Activated naive CD4-positive, alpha-beta T cell (primary cell): ENCODE data around the gene CES2.
"Not testable (repeated sequence)": the region's sequence is repeated elsewhere in the genome, so short reads cannot be mapped to it uniquely, and the experiment has no call there.

Experiments used
- DNase-seq, 4 experiments: peaks; one replicate each; lab custom pipeline; 2025; lab: John Stamatoyannopoulos, UW

Gene CES2

DNA sequence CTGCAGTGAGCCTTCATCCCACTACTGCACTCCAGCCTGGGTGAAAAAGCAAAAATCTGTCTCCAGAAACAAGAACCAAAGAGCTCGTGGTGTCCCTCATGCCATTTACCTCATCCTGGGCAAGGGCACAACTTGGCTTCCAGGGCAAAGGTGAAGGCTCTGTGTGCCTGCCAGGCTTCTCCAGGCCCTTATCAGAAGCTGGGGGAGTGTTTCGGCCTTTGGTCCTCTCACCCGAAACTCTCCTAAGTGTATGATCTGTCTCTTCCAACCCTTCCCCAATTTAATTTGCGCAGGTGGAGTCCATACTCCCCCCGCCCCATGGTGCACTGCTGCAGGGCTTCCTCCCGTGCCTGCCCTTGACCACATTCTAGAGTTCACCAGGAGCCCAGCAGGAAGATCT is 1.1 kb downstream of the CES2 start:
- DNase-seq: no peak

DNA sequence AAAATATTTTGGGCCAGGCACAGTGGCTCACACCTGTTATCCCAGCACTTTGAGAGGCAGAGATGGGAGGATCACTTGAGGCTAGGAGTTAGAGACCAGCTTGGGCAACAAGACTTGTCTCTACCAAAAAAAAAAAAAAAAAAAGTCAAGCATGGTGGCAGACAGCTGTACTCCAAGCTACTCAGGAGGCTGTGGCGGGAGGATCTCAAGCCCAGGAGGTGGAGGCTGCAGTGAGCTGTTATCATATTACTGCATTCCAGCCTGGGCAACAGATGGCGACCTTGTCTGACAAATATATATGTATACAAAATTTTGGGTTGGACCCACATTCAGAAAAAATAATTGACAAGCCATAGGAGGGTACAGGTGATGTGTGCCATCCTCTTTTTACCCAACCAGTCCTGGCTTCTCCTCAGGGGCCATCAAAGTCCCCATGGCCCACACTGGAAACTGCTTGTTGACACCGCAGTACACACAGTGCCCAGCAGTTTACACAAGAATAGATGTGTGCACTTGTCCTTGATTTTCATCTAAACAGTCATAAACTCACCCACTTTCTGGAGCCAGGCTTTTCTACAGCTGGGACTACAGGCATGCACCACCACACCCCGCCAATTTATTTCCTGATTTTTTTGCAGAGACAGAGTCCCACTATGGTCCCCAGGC is 1.7 kb downstream of the CES2 start:
- no peak for DNase-seq

DNA sequence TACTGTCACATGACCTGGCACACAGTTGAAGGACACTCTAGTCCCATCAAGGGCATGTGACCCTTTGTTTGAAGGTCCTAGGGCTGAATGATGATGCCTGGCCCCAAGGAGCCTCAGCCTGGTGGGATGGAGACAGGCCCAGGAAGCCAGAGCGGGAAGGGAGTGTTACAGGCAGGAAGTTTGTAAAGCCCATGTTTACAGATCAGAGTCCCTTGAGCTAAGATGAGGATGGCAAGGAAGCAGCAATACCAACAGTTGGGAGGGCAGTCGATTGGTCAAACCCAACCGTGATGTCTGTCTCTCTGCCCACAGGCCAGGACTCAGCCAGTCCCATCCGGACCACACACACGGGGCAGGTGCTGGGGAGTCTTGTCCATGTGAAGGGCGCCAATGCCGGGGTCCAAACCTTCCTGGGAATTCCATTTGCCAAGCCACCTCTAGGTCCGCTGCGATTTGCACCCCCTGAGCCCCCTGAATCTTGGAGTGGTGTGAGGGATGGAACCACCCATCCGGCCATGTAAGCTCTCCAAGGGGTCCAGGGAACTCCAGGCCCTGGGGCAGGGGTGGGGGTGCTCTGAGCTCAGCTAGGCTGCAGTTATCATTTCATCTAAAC is 2.5 kb downstream of the CES2 start:
- no peak for DNase-seq

DNA sequence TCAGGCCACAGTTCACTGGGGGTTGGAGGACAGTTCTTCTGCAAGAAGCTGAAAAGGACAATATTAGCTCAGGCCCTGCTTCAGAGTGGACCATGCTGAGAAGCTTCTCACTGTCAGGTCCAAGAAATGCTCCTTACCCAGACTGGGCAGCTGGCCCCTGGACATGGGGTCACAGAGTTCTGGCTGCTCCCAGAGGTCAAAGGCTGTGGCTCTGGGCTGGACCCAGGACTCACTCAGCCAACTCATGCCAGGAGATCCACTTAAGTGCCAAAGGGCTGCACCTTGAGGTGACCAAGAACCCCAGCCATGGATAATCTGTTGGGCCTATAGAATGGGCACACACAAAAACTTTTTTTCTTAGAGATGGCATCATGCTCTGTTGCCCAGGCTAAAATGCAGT is 4.0 kb downstream of the CES2 start:
- no peak for DNase-seq

DNA sequence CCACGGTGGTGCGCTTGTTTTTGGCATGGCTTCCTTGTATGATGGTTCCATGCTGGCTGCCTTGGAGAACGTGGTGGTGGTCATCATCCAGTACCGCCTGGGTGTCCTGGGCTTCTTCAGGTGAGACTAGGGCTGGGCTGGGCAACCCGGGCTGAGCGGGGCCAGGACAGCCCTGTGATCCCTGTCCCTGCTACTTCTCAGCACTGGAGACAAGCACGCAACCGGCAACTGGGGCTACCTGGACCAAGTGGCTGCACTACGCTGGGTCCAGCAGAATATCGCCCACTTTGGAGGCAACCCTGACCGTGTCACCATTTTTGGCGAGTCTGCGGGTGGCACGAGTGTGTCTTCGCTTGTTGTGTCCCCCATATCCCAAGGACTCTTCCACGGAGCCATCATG is 4.9 kb downstream of the CES2 start:
- DNase-seq: no peak

DNA sequence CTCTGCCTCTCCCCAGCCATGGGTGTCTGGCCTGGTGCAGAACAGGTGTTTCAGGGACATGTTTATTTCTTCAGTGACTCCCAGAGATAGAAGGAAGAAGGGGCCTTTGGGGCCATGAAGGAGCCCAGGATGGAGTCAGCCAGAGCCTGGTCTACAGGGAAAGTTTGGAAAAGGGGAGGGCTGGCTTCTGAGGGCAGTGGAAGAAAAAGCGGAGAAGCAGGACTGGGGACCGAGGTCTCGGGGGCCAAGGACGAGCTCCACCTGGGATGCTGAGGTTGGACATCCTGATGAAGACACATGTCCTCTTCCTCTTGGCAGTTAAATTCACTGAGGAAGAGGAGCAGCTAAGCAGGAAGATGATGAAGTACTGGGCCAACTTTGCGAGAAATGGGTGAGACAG is 7.7 kb downstream of the CES2 start:
- no peak for DNase-seq

DNA sequence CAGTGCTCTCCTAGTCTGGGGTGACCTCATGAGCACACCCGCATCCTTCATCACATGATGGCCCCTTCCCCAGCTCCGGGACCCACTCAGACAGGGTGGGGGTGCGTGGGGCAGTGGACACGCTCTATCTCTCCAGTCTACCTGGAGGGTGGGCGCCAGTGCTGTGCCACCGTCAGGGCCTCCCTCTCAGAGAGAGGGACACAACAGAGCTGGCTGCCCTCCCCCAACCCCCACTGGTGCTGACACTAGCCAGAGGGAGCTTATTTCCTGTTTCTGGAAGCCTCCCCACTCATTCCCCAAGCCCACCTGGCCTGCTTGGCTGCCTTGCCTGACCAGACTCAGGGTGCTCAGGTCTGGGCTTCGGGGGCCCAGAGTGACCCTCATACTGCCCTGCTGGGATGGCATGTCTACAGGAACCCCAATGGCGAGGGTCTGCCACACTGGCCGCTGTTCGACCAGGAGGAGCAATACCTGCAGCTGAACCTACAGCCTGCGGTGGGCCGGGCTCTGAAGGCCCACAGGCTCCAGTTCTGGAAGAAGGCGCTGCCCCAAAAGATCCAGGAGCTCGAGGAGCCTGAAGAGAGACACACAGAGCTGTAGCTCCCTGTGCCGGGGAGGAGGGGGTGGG is 8.2 kb downstream of the CES2 start:
- DNase-seq: no peak

DNA sequence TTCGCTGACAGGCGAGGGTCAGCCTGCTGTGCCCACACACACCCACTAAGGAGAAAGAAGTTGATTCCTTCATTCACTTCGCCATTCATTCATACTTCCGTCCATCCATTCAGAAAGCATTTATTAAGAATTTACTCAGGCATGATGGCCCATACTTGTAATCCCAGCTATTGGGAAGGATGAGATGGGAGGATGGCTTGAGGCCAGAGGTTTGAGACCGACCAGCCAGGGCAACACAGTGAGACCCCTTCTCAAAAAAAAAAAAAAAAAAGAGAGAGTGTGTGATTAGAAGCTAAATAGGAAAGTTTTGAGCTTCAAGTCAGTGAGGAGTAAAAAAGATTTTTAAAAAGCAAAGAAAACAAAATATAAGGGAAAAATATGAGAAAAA is 8.7 kb downstream of the CES2 start:
- DNase-seq: no peak

DNA sequence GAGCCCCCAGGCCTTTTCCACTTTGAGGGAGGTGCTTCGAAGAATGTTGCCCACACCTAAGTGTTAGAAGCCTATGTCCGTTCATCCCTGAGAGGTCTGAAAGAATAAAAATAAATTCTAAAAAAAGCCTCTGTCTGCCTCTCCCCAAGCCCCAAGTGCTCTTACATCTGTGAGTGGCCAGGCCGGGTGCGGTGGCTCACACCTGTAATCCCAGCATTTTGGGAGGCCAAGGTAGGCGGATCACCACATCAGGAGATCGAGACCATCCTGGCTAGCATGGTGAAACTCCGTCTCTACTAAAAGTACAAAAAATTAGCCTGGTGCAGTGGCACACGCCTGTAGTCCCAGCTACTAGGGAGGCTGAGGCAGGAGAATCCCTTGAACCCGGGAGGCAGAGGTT is 9.7 kb downstream of the CES2 start:
- DNase-seq: not testable (repeated sequence)

DNA sequence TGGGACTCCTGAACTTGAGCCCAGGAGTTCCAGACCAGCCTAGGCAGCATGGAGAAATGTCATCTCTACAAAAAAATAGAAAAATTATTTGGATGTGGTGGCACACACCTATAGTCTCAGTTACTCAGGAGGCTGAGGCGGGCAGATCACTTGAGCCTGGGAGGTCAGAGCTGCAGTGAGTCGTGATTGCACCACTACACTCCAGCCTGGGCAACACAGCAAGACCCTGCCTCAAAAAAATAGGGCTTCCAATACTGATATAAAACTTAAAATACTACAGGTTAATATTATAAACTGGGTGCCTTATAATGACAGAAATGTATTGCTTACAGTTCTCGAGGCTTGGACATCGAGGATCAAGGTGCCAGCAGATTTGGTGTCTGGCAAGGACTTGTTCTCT is 10.6 kb downstream of the CES2 start:
- no peak for DNase-seq

DNA sequence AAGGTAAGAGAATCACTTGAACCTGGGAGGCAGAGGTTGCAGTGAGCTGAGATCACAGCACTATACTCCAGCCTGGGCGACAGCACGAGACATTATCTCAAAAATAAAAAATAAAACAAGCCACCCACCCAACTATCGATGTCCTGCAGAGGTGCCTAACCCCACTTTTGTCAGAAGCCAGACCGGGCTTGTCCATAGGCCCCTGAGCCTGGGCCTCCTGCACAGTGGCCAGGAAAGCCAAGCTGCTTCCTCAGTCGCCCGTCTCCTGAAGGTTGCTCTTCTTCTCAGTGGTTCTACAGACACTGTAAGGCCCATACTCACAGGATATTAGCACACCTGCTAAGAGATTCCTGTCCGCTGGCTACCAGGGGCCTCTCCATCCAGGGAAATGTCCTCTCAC is 11.2 kb downstream of the CES2 start:
- DNase-seq: no peak

DNA sequence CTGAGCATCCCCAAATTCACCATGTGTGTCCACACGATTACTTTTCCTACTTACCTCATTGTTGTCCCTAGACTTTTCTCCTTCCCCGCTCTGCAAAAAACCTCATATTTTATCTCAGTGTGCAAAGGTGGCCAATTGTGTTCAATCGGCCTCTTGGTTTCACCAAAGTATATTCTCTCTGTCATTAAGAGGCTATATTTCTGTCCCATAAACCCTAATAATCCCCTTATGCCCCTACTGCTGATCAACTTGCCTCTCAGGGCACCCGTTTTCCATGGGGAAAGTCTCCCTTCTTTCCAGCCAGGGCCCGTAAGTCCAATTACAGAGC is 11.6 kb downstream of the CES2 start:
- no peak for DNase-seq

DNA sequence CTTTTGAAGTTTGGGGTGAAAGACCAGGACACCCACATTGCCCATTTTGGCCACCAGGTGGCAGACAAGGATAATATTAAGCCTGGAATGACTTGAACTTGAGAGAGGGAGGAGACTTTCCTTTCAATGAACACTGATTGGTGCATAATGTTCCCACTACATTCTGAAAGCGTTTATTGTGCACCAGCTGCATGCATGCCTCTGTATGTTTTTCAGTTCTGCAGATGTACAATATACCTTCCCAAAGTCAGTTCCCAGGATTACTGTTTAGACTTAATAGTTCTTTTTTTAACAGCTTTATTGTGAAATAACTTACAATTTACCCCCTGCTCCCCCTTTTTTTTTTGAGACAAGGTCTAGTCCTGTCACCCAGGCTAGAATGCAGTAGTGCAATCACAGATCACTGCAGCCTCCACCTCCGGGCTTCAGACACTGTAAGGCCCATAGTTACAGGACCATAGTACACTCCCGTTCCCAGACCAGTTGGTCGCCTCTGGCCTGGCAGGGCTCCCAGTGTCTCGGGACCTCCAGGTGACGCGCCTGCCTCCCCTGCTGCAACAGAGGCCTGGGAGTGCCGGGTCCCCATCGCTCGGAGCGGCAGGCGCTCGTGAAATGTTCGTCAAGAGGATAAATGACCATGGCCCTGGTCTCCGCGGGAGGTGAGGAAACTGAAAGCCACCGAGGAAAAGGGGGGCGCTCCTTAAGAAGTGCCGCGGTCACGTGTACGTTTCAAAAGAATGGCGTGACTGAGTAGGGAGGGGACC is 12.2 kb downstream of the CES2 start:
- peak; percentile 29 to 72 (median 65) for DNase-seq

DNA sequence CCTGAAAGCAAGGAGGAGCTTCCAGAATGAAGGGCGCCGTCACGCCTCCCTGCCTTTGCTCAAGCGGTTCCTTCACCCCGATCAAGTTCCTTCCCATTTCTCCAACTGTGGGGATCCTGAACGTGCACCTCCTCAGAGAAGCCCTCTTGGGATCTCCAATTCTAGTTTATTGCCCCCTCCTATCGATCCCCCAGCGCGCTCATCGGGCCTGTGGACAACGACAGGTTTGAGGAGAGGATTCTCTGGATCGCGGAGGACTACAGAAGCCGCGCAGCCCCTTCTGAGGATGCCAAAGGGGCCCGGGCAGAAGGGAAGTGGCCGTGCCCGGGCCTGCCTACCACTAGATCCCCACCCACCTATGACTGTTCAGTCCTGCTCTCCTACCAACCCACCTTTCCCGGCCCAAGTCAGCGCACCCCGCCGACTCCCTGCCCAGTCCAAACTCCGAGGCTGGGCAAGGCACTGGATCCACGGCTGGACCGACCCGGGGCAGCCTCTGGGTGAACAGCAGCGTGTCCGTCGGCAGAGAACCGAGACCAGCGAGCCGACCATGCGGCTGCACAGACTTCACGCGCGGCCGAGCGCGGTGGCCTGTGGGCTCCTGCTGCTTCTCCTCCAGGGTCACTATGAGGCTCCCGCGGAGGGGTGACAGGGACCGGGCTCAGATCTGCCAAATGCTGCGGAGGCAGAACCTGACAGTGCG is 13.0 kb downstream of the CES2 start:
- no peak for DNase-seq

DNA sequence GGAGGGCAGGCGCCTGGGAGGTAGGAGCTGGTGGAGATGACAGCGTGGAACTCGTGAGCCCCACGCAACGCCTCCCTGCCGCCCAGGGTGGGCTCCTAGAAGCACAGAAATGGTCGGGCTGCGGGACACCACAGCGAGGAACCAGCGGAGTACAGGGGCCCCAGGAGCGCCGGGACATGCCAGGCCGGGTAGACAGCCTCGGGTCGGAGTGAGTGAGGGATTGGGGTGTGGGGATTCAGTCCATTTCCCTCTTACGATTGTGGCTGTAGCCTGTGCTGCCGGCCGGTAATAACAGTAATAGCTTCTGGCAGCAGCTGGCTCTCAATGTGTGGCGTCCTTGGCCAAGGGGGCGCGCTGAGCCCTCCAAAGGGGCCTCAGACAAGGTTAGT is 13.5 kb downstream of the CES2 start:
- DNase-seq: no peak

DNA sequence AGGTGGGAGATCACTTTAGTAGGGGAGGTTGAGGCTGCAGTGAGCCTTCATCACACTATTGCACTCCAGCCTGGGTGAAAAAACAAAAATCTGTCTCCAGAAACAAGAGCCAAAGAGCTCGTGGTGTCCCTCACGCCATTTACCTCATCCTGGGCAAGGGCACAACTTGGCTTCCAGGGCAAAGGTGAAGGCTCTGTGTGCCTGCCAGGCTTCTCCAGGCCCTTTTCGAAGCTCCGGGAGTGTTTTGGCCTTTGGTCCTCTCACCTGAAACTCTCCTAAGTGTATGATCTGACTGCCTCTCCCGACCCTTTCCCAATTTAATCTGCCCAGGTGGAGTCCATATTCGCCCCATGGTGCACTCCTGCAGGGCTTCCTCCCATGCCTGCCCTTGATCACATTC is 14.2 kb downstream of the CES2 start:
- no peak for DNase-seq

DNA sequence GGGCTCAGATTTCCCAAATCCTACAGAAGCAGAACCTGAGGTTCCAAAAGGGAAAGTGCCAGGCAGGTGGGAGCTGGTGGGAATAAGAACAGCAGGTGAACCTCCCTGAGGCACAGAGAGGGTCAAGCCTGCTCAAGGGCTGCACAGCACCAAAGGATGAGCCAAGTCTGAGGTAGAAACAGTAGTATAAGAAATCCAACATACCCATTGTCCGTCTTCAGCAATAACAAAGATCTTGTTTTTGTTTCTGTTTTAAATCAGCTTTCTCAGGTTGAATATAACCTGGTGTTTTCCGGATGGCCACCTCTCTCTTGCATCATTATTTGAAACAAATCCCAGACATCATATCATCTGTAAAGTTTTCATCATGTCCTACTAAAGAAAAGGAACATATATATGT is 15.1 kb downstream of the CES2 start:
- DNase-seq: no peak

DNA sequence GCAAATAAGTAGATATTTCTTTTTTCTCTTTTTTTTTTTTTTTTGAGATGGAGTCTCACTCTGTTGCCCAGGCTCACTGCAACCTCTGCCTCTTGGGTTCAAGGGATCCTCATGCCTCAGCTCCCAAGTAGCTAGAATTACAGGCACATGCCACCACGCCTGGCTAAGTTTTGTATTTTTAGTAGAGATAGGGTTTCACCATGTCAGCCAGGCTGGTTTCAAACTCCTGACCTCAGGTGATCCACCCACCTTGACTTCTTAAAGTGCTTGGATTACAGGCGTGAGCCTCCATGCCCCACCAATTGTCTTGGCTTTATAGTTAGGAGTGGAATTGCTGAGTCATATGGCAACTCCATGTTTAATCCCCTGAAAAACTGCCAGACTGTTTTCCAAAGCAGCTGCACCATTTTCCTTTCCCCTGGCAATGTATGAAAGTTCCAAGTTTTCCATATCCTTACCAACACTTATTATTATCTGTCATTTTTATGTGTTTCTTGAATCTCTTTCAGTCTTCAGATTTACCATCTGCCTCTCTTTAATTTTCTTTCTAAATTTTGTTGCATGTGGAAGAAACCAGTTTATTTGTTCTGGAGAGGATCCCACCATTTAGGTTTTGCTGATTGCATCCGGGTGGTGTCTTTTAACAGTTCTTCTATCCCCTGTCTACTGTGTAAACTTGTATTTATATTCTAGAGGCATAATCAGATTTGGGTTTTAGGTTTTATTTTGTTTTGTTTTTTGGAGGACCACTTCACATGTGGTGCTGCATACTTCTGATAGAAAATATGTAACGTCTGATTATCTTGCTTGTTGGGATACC is 15.9 kb downstream of the CES2 start:
- DNase-seq: no peak

DNA sequence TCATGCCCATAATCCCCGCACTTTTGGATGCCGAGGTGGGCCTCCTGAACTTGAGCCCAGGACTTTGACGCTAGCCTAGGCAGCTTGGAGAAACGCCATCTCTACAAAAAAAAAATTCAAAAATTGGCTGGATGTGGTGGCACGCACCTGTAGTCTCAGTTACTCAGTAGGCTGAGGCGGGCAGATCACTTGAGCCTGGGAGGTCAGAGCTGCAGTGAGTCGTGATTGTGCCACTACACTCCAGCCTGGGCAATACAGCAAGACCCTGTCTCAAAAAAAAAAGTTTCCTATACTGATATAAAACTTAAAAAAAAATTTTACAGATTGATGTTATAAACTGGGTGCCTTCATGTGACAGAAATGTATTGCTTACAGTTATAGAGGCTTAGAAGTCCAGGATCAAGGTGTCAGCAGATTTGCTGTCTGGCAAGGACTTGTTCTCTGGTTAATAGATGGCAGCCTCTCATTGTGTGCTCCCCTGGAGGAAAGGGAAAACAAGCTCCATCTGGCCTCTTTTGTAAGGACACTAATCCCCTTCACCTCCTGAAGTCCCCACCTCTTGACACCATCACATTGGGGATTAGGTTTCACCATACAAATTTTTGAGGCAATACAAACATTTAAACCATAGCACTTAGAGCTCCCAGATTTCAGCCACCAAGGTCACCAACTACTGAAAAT is 17.3 kb downstream of the CES2 start:
- DNase-seq: no peak

DNA sequence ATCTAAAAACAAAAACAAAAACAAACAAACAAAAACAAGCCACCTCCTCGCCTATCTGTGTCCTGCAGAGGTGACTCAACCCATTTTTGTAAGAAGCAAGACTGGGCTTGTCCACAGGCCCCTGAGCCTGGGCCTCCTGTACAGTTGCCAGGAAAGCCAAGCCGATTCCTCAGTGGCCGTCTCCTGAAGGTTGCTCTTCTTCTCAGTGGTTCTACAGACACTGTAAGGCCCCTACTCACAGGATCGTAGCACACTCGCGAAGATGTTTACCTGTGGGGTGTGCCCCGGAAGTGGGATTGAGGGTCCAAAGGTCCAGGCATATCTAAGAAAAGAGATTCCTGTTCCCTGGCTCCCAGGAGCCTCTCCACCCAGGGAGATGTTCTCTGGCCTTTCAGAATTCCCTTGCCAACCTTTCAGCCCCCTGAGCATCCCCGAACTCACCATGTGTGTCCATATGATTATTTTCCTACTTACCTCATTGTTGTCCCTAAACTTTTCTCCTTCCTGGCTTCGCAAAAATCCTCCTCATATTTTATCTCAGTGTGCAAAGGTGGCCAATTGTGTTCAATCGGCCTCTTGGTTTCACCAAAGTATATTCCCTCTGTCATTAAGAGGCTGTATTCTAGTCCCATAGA is 18.3 kb downstream of the CES2 start:
- DNase-seq: no peak
